Sciatic nerve (tissue), 2 donors: ENCODE data around the gene OVCH1. TPM values are rescaled to one million over a fixed set of nuclear protein-coding genes. Genes with fewer than 3 reads are reported as not detected.
A peak's percentile ranks its signal among the peaks of the same experiment; 100 is the strongest.
"Not testable (repeated sequence)": the region's sequence is repeated elsewhere in the genome, so short reads cannot be mapped to it uniquely, and the experiment has no call there.

Experiments used
- ATAC-seq: fragments of 200-7000 bp; cut with Tn5 transposase; one replicate; pipeline ENCODE4 v1.9.1; 2020; ENCODE audit warnings: mild to moderate bottlenecking, moderate library complexity
- DNase-seq: peaks from one replicate; pipeline ENCODE4 v3.0.0-alpha.2; 2020; ENCODE audit warnings: low spot score
- intact Hi-C: fragments of 100-400 bp; cut with DNase I; formaldehyde crosslinking; loops from one replicate; pipeline ENCODE4 v1.14.2; 2022
- total RNA-seq: library from RNA; stranded (reverse); fragmentation: NEBNext Ultra II Directional; extraction: Animal tissue kit (Norgen Biotek cat#: 25700); gene quantifications from one replicate; pipeline ENCODE4 v1.2.1, GENCODE V29; 2021
- donor health status: DM: no; HTN: no; CAD: no.
- donor health status: DM: no; HTN: no; CAD: no.

The OVCH1 gene
- total RNA-seq, 1 donor from 2014 or later, result 4.9 TPM

GRCh38 chr12:29505122-29505521 is 7.6 kb upstream of the OVCH1 start:
- DNase-seq, result no peak
- ATAC-seq, result no peak
- intact Hi-C loops, result no loop called here

GRCh38 chr12:29503283-29503682 is 5.8 kb upstream of the OVCH1 start:
- ATAC-seq (no peak), DNase-seq (no peak)
- intact Hi-C loops, result no loop called here

- no peak for ATAC-seq
- intact Hi-C loops, result no loop called here
- no peak for DNase-seq
Observed at GRCh38 chr12:29499235-29499634, 1.7 kb upstream of the OVCH1 start.

GRCh38 chr12:29492891-29493290 is 4.6 kb downstream of the OVCH1 start:
- intact Hi-C loops, result no loop called here
- no peak for ATAC-seq
- DNase-seq, result no peak

GRCh38 chr12:29486972-29487371 is 10.5 kb downstream of the OVCH1 start:
- intact Hi-C loops, result no loop called here
- DNase-seq (no peak), ATAC-seq (no peak)

- DNase-seq (no peak), ATAC-seq (no peak)
Observed at GRCh38 chr12:29463198-29463597, 34.3 kb downstream of the OVCH1 start.

GRCh38 chr12:29460082-29460481 is 37.4 kb downstream of the OVCH1 start:
- intact Hi-C loops, result no loop called here
- DNase-seq (no peak), ATAC-seq (no peak)

More at GRCh38 chr12:29463198-29463597, 34.3 kb downstream of the OVCH1 start:
- intact Hi-C loops, result no loop called here

GRCh38 chr12:29455087-29455486 is 42.4 kb downstream of the OVCH1 start:
- ATAC-seq (peak; percentile 83), DNase-seq (no peak)
- intact Hi-C loops, result no loop called here

- intact Hi-C loops, result no loop called here
Observed at GRCh38 chr12:29451888-29452287, 45.6 kb downstream of the OVCH1 start.

GRCh38 chr12:29448157-29448556 is 49.3 kb downstream of the OVCH1 start:
- ATAC-seq, result no peak
- intact Hi-C loops, result no loop called here
- no peak for DNase-seq

More at GRCh38 chr12:29451888-29452287, 45.6 kb downstream of the OVCH1 start:
- DNase-seq, result no peak
- ATAC-seq, result no peak

- ATAC-seq (no peak), DNase-seq (no peak)
- intact Hi-C loops, result no loop called here
Observed at GRCh38 chr12:29447285-29447975, 50.1 kb downstream of the OVCH1 start.

- intact Hi-C loops, result no loop called here
- ATAC-seq (no peak), DNase-seq (no peak)
Observed at GRCh38 chr12:29439506-29439905, 58.0 kb downstream of the OVCH1 start.

GRCh38 chr12:29438752-29439408 is 58.6 kb downstream of the OVCH1 start:
- ATAC-seq (no peak), DNase-seq (no peak)
- intact Hi-C loops, result no loop called here

- DNase-seq, result no peak
- intact Hi-C loops, result no loop called here
- no peak for ATAC-seq
Observed at GRCh38 chr12:29437575-29437974, 59.9 kb downstream of the OVCH1 start.

GRCh38 chr12:29436815-29437214 is 60.7 kb downstream of the OVCH1 start:
- ATAC-seq, DNase-seq, intact Hi-C loops: not testable (repeated sequence)

- DNase-seq (no peak), ATAC-seq (no peak)
- intact Hi-C loops, result no loop called here
Observed at GRCh38 chr12:29431513-29431912, 66.0 kb downstream of the OVCH1 start.

GRCh38 chr12:29430716-29431044 is 66.8 kb downstream of the OVCH1 start:
- DNase-seq, result no peak
- intact Hi-C loops, result no loop called here

GRCh38 chr12:29429999-29430715 is 67.3 kb downstream of the OVCH1 start:
- ATAC-seq (no peak), DNase-seq (no peak)
- intact Hi-C loops, result no loop called here

More at GRCh38 chr12:29430716-29431044, 66.8 kb downstream of the OVCH1 start:
- ATAC-seq, result no peak

- DNase-seq, result no peak
- intact Hi-C loops, result no loop called here
- no peak for ATAC-seq
Observed at GRCh38 chr12:29428633-29429032, 68.9 kb downstream of the OVCH1 start.

GRCh38 chr12:29427964-29428363 is 69.5 kb downstream of the OVCH1 start:
- ATAC-seq, result no peak
- DNase-seq, result no peak
- intact Hi-C loops, result no loop called here
